A673 (cell line): ENCODE data around the gene ACTN4.

Source experiments
- EZH2 ChIP-seq: fragments of 200-600 bp; sonication (generic); IDR thresholded peaks from 2 replicates; pipeline ENCODE4 v1.6.1; 2017; ENCODE audit warnings: borderline replicate concordance, low read depth, mild to moderate bottlenecking, mixed read lengths, antibody characterized with exemption, low read length; ENCODE audit not compliant: poor library complexity, severe bottlenecking
- TF ChIP-seq, protein P1 (sequence below): fragments of 300-800, 200-600 bp; sonication (generic); conservative IDR thresholded peaks from 2 replicates; pipeline ENCODE4 v1.5.1; 2017; ENCODE audit warnings: low read depth, mild to moderate bottlenecking, antibody characterized with exemption, low read length, moderate library complexity, mixed read lengths

DNA sequence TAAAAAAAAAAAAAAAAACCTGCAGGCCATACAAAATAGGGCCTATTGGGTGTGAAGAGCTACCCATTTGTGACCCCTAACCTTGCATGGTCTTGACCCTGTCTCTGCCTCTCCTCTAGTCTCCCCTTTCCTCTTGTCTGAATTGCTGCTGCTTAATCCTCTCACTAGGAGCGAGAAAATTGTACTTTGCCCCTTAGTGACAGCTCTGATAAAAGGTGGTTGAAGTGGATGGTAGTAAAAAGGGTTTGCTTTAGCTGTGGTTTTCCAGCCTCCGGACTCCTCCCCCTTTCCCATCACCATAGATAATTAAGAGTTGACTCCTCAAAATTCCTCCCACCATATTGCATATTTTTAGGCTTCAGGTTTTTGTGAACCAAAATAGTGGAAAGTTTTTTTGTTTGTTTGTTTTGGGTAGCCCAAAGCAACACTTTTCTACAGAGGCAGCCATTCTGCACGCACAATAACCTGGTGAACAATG lies 23.5 kb downstream of the ACTN4 start:
- TF ChIP-seq, protein P1, sequence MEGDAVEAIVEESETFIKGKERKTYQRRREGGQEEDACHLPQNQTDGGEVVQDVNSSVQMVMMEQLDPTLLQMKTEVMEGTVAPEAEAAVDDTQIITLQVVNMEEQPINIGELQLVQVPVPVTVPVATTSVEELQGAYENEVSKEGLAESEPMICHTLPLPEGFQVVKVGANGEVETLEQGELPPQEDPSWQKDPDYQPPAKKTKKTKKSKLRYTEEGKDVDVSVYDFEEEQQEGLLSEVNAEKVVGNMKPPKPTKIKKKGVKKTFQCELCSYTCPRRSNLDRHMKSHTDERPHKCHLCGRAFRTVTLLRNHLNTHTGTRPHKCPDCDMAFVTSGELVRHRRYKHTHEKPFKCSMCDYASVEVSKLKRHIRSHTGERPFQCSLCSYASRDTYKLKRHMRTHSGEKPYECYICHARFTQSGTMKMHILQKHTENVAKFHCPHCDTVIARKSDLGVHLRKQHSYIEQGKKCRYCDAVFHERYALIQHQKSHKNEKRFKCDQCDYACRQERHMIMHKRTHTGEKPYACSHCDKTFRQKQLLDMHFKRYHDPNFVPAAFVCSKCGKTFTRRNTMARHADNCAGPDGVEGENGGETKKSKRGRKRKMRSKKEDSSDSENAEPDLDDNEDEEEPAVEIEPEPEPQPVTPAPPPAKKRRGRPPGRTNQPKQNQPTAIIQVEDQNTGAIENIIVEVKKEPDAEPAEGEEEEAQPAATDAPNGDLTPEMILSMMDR = no peak
- TF ChIP-seq EZH2 = no peak
